ENCODE data around the gene SLC25A23.
"Not testable (repeated sequence)": the region's sequence is repeated elsewhere in the genome, so short reads cannot be mapped to it uniquely, and the experiment has no call there.

The SLC25A23 gene

DNA sequence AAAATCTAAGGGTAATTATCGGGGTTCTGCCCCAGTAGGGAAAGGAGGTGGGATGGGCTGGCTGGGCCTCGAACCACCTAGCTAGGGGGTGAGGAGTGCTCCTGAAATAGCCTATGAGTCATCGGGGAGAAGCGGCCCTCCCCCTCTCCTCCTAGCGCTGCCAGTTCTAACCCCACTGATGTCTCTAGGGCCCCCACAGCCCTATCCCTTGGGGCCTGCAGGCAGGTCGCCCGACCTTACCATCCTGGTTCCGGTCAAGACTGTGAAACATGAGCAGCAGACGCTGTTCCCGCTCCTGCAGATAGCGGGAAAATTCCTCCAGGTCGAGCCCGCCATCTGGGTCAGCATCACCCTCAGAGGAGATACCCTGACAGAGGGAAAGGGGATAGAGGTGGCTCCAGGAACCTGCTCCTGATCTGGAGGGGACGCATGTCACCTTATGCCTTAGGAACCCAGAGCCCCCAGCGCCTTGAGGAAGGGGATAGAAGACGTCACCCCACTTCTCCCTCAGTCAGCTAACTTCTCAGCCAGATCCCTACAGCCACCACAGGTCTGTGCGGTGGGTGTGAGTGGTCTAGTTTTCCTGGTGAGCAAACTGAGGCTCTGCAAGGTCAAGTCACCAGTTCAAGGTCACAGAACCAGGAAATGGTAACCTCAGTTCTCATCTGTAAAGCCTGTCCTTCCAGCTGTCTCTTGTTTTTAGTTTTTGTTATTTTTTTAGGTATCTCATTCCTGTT, 1.5 kb downstream of the SLC25A23 start:
- no peak for DNase-seq (ENCODE audit: low spot score)

DNA sequence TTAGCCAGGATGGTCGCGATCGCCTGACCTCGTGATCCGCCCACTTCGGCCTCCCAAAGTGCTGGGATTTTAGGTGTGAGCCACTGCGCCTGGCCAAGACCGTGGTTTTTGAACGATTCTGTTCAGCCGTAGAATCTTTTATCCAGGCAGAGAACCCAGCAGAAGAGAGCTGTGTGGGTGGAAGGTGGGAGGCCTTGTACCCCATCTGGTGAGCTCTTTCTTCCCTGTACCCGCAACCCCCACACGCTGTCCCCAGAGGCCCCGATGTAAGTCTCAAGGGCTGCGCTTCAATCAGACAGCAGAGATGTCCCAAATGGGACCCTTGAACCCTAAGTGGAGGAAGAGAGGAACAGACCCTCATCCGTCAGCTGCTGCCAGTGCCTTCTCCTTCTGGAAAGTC, 3.7 kb downstream of the SLC25A23 start:
- DNase-seq (ENCODE audit: low spot score) = no peak

DNA sequence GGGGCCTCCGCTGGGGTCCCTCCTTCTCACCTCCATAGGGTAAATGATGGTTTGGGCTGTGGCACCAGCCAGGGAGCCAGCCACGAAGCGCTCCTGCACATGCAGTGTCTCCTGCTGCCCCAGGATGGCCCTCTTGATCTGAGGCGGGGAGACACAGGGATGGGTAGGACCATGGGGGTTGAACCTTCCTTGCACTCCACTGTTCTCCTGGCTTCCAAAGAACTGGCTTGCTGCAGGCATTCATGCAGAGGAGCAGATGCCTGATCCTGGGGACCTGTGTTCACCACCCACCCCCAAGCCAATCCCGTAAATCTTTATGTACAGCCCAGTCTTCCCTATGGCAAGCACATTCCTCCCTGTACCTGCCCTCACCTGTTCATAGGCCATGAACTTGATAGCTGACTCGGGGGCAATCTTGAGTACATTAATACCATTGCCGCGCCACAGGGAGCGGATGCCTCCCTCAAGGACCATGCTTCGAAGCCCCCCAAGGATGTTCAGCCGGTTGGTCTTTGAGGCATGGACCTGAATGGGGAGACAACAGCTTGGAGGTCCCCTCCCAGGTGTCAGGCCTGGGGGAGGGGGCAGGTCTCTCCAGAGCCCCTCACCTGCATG, 5.5 kb downstream of the SLC25A23 start:
- no peak for DNase-seq (ENCODE audit: low spot score)

DNA sequence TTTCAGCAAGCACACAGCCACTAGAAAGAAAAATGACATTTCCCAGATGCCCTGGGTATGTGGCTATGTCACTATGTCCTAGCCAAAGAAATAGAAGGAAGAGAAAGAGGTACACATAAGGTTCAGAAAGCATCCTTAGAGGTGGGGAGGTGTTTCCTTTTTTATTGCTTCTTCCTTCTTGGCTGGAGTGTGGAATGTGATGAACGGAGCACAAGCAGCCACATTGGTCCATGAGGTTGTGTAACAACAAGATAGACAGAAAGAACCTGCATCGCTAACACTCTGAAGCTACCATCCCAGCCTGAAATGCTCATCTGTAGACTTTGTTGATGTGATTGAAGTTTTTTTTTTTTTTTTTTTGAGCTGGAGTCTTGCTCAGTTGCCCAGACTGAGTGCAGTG, 6.7 kb downstream of the SLC25A23 start:
- no peak for DNase-seq (ENCODE audit: low spot score)

DNA sequence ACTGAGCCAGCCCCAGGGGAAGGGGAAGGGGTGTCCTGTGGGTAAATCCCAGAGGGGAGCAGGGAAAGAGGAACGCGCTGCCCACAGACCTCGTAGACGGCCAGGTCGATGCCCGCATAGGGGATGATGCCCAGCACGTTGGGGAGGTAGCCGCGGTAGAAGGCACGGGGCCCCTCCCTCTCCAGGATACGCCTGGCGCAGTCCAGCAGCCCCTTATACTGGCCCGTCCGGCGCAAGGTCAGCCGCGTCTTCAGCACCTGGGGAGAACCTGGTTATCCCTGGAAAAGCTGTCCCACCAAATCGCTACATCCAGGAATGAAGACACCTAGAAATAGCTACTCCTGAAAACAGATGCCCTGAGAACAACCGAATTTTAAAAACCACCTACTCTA, 7.4 kb downstream of the SLC25A23 start:
- no peak for DNase-seq (ENCODE audit: low spot score)

DNA sequence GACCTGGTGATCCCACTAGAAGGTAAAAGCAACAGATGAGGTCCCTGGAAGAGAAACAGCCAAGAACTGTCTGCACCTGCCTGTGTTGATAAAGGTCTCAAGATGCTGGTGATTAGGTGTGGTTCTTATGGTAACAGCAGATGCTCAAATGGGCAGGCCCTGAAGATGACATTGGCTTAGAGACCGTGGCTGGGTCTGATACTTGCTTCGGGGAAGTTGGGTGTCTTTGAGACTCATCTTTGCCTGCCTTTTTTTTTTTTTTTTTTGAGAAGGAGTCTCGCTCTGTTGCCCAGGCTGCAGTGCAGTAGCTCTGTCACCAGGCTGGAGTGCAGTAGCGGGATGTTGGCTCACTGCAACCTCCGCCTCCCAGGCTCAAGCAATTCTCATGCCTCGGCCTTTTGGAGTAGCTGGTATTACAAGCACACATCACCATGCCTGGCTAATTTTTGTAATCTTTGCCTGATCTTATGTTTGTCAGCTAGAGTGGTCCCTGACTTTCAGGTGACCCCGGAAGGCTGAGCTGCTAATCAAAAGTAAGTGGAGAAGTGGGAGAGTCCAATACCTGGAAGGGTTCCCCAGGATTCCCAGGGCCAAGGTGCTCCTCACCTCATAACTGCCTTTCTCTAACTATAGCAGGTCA, 7.9 kb downstream of the SLC25A23 start:
- no peak for DNase-seq (ENCODE audit: low spot score)

DNA sequence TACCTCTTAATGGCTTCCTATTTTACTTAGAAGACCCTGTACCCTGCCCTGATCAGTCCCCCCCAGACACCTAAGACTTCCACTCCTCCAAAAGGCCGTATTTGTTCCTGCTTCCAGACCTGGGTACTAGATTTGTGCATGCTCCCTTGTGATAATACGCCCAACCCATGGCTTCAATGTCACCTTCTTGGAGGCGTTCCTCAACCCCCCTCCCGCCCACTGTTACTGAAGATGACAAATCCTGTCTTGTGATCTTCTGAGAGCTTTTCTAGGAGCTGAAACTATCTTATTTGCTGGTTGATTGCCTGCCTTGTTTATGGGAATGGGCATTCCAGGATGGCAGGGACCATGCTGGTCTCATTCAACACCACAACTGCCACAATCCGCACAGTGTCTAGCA, 9.4 kb downstream of the SLC25A23 start:
- DNase-seq (ENCODE audit: low spot score) = no peak

DNA sequence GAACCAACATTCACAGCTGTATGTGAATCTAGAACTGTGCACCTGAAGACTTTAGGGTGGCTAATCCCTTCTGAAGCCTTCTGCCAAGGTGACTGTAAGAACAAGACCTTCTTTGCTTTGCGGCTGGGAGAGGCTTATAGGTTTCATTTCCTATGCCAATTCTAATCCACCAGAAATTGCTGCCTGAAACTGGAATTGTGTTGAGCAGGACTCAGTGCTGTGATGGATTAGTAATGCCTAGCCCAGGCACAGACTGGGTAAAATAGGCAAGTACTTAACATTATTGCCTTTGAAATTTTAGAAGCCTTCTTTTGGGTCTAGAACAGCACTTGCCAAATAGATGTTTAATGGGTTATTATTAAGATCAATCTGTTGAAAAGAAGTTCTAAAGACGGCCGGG, 11.5 kb downstream of the SLC25A23 start:
- no peak for DNase-seq (ENCODE audit: low spot score)

DNA sequence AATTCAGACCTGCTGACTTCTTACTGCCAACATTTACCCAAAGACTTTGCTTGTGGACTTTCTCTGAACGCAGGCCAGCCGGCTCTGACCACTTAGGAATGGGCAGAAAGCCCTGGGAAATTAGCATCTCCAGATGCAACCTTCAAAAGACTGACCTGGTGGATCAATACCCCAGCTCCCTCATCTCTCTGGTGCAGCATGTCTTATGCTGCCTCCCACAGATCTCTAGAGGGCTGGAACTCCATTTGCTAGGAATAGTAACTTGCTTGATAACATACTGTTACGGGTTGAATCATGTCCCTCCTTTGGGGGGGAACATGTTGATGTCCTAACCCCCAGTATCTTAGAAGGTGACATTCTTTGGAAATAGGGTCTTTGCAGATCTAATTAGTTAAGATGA, 13.1 kb downstream of the SLC25A23 start:
- DNase-seq (ENCODE audit: low spot score) = no peak

DNA sequence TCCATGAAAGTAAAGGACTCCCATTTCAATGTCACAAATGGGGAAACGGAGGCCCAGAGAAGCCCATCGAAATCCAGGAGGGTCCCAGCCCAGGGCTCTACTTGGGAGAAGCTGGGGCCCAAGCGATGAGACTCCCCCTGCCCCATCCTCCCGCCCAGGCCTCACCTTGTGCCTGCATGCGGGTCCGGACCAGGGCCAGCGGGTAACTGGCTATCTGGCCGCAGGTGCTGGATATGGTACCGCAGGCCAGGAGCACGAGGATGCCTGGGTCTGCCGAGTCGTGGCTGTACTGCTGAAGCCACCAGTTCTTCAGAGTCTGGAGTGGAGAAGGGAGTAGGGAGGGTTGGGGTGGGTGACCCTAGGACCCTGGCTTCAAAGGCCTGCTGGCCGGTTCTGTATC, 15.6 kb downstream of the SLC25A23 start:
- DNase-seq (ENCODE audit: low spot score) = no peak

DNA sequence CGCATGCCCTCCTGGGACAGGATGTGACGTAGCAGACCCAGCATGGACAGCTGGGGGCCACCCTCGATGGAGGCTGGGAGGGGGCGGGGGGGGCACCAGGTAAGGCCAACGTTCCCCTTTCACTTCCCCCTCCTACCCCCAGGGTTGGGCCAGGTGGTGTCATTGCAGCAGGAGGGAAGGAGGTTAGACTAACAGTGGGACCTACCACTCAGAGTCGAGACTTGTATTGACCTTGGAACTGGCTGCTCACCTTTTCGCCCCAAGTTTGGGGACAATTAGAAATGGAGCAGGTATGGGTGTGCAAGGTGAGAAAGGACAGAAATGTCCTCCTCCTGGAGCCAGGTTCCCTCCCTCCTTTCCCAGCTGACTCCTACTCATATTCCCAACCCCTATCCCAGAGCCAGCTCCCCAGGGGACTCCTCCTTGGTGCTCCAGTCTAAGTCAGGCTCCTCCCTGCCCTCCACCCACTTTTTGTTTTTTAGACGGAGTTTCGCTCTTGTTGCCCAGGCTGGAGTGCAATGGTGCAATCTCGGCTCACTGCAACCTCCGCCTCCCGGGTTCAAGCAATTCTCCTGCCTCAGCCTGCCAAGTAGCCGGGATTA, 17.4 kb downstream of the SLC25A23 start:
- no peak for DNase-seq (ENCODE audit: low spot score)

DNA sequence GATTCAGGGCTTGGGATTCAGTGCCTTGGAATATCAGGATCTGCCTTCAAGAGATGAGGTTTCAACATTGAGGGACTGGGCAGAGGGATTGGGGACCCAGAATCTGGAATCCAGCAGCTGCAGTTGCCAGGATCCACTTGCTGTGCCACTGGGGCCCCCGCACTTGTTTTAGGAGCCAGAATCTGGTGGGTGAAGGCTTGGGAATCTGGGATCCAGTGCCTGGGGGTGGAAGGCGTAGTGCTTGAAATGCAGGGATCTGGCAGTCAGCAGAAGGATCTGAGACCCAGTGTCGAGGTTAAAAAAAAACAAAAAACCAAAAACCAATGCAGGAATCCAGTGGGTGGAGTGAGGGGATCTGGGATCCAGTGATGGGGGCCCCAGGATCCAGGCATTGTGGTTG, 18.7 kb downstream of the SLC25A23 start:
- no peak for DNase-seq (ENCODE audit: low spot score)

DNA sequence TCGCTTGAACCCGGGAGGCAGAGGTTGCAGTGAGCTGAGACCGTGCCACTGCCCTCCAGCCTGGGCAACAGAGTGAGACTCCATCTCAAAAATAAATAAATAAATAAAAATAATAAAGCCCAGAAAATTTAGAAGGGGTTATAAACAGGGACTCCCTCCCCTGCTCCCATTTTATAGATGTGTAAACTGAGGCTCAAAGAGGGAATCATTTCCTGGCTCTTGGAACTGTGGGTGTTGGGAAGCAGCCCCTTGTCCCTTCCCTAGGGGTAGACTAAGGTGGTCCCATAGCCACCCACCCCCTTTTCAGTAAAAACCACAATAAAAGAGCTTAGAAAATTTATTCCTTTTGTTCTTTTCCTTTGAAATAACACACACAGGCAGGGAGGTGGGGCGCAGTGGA, 19.8 kb downstream of the SLC25A23 start:
- no peak for DNase-seq (ENCODE audit: low spot score)

DNA sequence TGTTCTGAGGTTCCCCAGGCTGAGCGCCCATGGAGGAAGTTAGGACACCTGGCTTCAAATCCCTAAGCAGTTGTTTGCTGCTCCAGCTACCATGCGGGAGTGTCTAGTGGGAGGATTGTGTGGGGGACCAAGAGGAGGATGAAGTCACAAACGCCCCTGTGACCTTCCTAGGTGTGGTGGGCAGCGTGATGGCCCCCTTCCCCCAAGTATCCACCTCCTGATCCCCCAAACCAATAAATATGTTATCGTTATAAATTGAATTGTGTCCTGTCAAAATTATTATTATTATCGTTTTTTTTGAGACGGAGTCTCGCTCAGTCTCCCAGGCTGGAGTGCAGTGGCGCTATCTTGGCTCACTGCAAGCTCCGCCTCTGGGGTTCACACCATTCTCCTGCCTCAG, 25.9 kb downstream of the SLC25A23 start, which contains the start of gene SLC25A41:
SLC25A41 (minus strand) TSS at position 101 of the 400 bp plus-strand sequence; CDS start at position 31, 70 bp downstream.
- DNase-seq (ENCODE audit: low spot score) = no peak

DNA sequence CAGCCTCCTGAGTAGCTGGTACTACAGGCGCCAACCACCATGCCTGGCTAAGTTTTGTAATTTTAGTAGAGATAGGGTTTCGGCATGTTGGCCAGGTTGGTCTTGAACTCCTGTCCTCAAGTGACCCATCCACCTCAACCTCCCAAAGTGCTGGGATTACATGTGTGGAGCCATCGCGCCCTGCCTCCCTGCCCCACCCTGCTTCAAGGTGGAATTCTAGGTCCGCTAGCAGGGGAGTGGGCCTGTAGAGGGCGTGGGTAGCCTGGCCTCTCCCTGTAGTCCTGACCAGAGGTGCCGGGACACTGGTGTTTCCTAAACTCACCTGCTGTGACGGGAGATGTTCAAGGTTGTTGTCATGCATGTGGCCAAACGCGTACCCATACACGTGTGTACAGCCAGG, 26.4 kb downstream of the SLC25A23 start:
- DNase-seq (ENCODE audit: low spot score) = no peak

DNA sequence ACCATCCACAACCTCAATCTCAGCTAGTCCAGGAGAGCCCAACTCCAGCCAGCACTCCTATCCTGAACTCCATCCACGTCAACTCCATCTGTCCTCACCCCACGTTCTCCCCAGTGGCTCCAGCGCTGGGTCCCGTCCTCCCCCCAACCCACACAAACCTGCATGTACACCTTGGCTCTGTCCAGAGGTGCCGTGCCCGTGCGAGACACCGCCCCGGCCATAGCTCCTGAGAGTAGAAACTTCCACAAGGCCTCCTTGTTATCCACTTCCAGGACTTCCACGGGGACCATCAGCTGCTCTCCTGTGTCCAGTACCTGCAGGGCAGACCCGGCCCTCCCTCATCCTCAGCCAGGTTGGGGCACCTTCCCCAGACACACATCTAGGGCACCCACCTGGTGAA, 27.7 kb downstream of the SLC25A23 start:
- no peak for DNase-seq (ENCODE audit: low spot score)

DNA sequence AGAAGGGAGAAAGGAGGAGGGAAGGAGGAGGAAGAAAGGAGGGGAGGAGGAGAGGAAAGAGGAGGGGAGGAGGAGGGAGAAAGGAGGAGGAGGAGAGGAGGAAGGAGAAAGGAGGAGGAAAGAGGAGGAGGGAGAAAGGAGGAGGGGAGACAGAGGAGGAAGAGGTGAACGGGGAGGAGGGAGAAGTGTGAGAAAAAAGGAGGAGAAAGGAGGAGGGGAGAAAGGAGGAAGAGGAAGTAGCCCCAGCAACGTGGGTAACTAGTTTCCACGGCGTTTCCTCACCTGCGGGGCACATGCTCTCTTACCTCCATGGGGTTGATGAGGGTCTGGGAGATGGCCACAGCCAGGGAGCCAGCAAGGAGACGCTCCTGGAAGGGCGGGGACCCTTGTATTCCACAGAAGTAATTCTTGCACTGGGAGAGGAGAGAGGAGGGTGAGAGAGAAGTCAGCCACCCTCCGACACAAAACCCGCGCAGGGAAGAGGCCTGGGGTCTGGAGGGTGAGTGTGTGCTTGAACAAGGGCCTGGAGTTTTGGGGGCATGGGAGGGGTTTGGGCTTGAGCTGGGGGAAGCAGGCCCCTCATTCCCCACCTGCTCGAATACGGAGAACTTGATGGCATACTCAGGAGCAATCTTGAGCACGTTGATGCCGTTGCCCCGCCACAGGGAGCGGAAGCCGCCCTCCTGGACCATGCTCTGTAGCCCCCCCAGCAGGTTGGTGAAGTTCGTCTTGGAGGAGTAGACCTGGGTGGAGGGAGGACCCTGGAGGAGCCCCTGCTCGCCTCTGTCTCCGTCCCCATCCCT, 30.0 kb downstream of the SLC25A23 start:
- no peak for DNase-seq (ENCODE audit: low spot score)

DNA sequence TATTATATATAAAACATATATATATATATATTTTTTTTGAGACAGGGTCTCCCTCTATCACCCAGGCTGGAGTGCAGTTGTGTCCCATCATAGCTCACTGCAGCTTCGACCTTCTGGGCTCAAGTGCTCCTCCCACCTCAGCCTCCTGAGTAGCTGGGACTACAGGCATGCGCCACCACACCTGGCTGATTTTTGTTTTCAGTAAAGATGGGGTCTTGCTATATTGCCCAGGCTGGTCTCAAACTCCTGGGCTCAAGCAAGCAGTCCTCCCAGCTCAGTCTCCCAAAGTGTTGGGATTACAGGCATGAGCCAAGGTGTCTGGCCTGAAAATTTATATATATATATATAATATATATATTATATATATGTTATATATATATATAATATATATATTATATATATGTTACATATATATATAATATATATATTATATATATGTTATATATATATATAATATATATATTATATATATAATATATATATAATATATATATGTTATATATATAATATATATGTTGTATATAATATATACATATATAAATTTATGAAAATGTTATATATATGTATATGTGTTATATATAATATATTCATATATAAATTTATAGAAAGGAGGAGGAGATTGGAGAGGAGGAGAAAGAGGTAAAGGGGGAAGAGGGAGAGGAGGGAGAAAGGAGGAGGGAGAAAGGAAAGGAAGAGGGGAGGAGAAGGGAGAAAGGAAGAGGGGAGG, 30.7 kb downstream of the SLC25A23 start:
- DNase-seq (ENCODE audit: low spot score) = not testable (repeated sequence)

DNA sequence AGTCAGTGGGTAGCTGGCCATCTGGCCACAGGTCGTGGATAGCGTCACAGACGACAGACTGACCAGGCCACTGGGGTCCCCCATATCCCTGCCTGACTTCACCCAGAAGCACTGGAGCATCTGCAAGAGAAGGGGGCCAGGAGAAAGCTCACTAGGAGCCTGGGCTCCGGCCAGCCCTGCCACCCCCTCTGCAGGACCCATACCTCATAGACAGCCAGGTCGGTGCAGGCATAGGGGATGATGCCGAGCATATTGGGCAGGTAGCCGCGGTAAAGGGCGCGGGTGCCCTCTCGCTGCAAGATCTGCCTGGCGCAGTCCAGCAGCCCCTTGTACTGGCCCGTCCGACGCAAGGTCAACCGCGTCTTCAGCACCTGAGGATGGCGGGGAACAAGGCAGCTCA, 32.5 kb downstream of the SLC25A23 start:
- no peak for DNase-seq (ENCODE audit: low spot score)

DNA sequence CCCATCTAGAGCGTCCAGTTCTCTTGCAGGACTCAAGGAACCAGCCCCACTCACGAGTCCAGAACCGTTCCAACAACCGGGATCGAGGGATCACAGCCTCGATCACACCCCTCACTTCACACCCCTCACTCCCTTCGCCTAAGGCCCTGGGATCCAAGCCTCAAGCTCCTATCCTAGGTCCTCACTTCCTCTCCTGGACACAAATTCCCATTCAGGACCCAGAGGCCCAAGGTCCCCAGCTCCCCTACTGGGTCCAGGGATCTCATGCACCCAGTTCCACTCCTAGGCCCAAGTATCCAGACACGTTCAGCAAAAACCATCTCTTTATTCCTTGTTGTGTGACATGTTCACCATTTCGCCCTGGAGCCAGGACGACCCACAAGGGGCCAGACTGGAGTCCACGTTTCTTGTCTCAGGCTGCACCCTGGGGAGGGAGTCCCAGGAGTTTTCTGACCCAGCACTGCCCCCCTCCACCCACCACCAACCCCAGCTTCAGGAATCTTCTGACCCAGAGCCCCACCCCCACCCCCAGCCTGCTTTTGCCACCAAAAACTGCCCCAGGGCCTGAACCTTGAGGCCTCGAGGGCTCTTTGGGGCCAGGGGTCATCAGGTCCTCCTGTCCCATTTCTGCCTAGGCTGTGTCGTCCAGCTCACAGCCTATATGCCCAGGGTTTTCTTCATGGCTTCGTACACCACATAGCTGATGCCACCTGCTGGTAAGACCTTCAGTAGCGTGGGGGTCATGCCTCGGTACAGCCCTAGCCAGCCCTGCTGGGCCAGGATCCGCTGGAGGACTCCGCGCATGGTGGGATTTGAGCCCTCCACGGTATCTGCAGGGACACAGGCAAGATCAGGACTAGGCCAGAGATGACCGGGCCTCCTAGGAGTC, 33.6 kb downstream of the SLC25A23 start:
- DNase-seq (ENCODE audit: low spot score) = peak; percentile 6

Data from hematopoietic multipotent progenitor cell treated with erythropoietin and hydrocortisone succinate and interleukin-3 and kit ligand, for 17 days (in vitro differentiated cells).